Panc1 (cell line): ENCODE measurements around the gene SMIM5. TPM values are rescaled to one million over a fixed set of nuclear protein-coding genes. Genes with fewer than 3 reads are reported as not detected.

ENCODE experiments used
- ATAC-seq: fragments of 200-7000 bp; cut with Tn5 transposase; 2 replicates; pipeline ENCODE4 v1.9.1; 2020; ENCODE audit warnings: mild to moderate bottlenecking, moderate library complexity
- BruUV-seq: library from RNA; stranded (reverse); fragments of 400-500 nt; replicated peaks from 2 replicates; lab custom pipeline; 2021; lab: Mats Ljungman, UMichigan
- CTCF ChIA-PET: fragments of 300-600 bp; sonication (Branson Sonifier 250); formaldehyde crosslinking; loops from one replicate; lab custom pipeline; 2022; ENCODE audit warnings: antibody characterized with exemption; lab: Charles Lee
- POLR2A ChIA-PET: fragments of 300-600 bp; sonication (Branson Sonifier 250); formaldehyde crosslinking; loops from one replicate; lab custom pipeline; 2022; ENCODE audit warnings: antibody characterized with exemption; lab: Charles Lee
- DNase-seq: peaks from one replicate; pipeline ENCODE4 v3.0.0-alpha.2; 2010; ENCODE audit warnings: low read depth, low spot score
- H3K27ac ChIP-seq: 2 replicates; pipeline ENCODE4 v1.5.1; 2011; ENCODE audit warnings: mild to moderate bottlenecking, low read length, inconsistent platforms
- H3K27me3 ChIP-seq: fragments of 200-500 bp; sonication (Bioruptor generic); 2 replicates; pipeline ENCODE4 v1.6.0; 2014; ENCODE audit warnings: low read length, inconsistent platforms; ENCODE audit not compliant: control insufficient read depth, insufficient read depth
- H3K36me3 ChIP-seq: fragments of 200-500 bp; sonication (Bioruptor generic); 2 replicates; pipeline ENCODE4 v1.5.1; 2014; ENCODE audit warnings: inconsistent platforms, mild to moderate bottlenecking, low read length, moderate library complexity; ENCODE audit not compliant: control insufficient read depth, insufficient read depth
- H3K4me1 ChIP-seq: 2 replicates; pipeline ENCODE4 v1.5.1; 2011; ENCODE audit warnings: inconsistent platforms, mild to moderate bottlenecking, low read length, moderate library complexity; ENCODE audit not compliant: control insufficient read depth, insufficient read depth
- H3K4me3 ChIP-seq, 2 experiments: 2 replicates each; pipeline ENCODE4 v1.5.1; 2011 to 2012; ENCODE audit warnings: low read depth in 2 of 2, low read length in 2 of 2, mild to moderate bottlenecking in 2 of 2, inconsistent platforms in 1 of 2, moderate library complexity in 1 of 2
- H3K9me3 ChIP-seq: fragments of 200-500 bp; sonication (Bioruptor generic); 2 replicates; pipeline ENCODE4 v1.5.1; 2014; ENCODE audit warnings: low read depth, mild to moderate bottlenecking, inconsistent platforms, low read length, moderate library complexity; ENCODE audit not compliant: control insufficient read depth, insufficient read depth
- POLR2AphosphoS5 ChIP-seq: IDR thresholded peaks from 2 replicates; pipeline ENCODE4 v1.6.1; 2012; ENCODE audit warnings: mild to moderate bottlenecking, low read depth, low read length, moderate library complexity
- SIN3A ChIP-seq: IDR thresholded peaks from 2 replicates; pipeline ENCODE4 v1.6.1; 2012; ENCODE audit warnings: low read depth, mild to moderate bottlenecking, low read length, moderate library complexity, borderline replicate concordance; ENCODE audit not compliant: insufficient read depth
- TCF7L2 ChIP-seq: IDR thresholded peaks from 2 replicates; pipeline ENCODE4 v1.6.1; 2011; ENCODE audit warnings: mild to moderate bottlenecking, low read depth, low read length, inconsistent platforms
- in situ Hi-C: cut with HindIII; loops from 2 replicates; pipeline ENCODE4 v1.10.0; 2016; ENCODE audit warnings: low sequenced_read_pairs, low pct_unique_long_range_greater_than_20kb
- intact Hi-C: fragments of 100-400 bp; cut with micrococcal nuclease; formaldehyde crosslinking; loops from one replicate; pipeline ENCODE4 v1.10.0; 2022; ENCODE audit not compliant: unreplicated experiment
- total RNA-seq: library from RNA; stranded (reverse); gene quantifications from one replicate; pipeline ENCODE4 v1.2.1, GENCODE V29; 2021; ENCODE audit not compliant: unreplicated experiment
- TF ChIP-seq, protein P1 (sequence below), 2 experiments: IDR thresholded peaks; 2 replicates each; pipeline ENCODE4 v1.6.1; 2011 to 2012; ENCODE audit warnings: low read depth in 2 of 2, control low read depth in 1 of 2, low read length in 1 of 2, mild to moderate bottlenecking in 1 of 2, moderate library complexity in 1 of 2; ENCODE audit not compliant: insufficient read depth in 1 of 2
- TF ChIP-seq, protein P2 (sequence below): fragments of 450-650 bp; IDR thresholded peaks from 2 replicates; pipeline ENCODE4 v1.5.1; 2017; ENCODE audit warnings: mild to moderate bottlenecking

The SMIM5 gene
- total RNA-seq, 1 experiment from 2014 or later = 0.10 TPM

- Histone ChIP-seq H3K9me3 (no peaks in the 10 kb centered on the region), H3K36me3 (no peaks in the 10 kb centered on the region), H3K27me3 (no peaks in the 10 kb centered on the region), H3K4me1 (no peaks in the 10 kb centered on the region), H3K4me3 (no peak overlapping the region), H3K27ac (no peak overlapping the region)
- TF ChIP-seq SIN3A = no peak
- TF ChIP-seq, protein P1, sequence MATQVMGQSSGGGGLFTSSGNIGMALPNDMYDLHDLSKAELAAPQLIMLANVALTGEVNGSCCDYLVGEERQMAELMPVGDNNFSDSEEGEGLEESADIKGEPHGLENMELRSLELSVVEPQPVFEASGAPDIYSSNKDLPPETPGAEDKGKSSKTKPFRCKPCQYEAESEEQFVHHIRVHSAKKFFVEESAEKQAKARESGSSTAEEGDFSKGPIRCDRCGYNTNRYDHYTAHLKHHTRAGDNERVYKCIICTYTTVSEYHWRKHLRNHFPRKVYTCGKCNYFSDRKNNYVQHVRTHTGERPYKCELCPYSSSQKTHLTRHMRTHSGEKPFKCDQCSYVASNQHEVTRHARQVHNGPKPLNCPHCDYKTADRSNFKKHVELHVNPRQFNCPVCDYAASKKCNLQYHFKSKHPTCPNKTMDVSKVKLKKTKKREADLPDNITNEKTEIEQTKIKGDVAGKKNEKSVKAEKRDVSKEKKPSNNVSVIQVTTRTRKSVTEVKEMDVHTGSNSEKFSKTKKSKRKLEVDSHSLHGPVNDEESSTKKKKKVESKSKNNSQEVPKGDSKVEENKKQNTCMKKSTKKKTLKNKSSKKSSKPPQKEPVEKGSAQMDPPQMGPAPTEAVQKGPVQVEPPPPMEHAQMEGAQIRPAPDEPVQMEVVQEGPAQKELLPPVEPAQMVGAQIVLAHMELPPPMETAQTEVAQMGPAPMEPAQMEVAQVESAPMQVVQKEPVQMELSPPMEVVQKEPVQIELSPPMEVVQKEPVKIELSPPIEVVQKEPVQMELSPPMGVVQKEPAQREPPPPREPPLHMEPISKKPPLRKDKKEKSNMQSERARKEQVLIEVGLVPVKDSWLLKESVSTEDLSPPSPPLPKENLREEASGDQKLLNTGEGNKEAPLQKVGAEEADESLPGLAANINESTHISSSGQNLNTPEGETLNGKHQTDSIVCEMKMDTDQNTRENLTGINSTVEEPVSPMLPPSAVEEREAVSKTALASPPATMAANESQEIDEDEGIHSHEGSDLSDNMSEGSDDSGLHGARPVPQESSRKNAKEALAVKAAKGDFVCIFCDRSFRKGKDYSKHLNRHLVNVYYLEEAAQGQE (IDR thresholded peaks at IDR 0.05; ENCODE audit: insufficient read depth in 1 of 2, low read depth in 2 of 2, low read length in 1 of 2) = no peak
- TF ChIP-seq POLR2AphosphoS5 = no peak
- no peak for TF ChIP-seq TCF7L2
- TF ChIP-seq, protein P2, sequence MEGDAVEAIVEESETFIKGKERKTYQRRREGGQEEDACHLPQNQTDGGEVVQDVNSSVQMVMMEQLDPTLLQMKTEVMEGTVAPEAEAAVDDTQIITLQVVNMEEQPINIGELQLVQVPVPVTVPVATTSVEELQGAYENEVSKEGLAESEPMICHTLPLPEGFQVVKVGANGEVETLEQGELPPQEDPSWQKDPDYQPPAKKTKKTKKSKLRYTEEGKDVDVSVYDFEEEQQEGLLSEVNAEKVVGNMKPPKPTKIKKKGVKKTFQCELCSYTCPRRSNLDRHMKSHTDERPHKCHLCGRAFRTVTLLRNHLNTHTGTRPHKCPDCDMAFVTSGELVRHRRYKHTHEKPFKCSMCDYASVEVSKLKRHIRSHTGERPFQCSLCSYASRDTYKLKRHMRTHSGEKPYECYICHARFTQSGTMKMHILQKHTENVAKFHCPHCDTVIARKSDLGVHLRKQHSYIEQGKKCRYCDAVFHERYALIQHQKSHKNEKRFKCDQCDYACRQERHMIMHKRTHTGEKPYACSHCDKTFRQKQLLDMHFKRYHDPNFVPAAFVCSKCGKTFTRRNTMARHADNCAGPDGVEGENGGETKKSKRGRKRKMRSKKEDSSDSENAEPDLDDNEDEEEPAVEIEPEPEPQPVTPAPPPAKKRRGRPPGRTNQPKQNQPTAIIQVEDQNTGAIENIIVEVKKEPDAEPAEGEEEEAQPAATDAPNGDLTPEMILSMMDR = no peak
- in situ Hi-C loops (no loop called here), intact Hi-C loops (no loop called here)
- no peak for DNase-seq
- ATAC-seq = no peak
- CTCF ChIA-PET = no interaction called here
- BruUV-seq = TSS peak; percentile 61
- POLR2A ChIA-PET = no interaction called here
Measured at GRCh38 chr17:75605790-75606189, 27.4 kb upstream of the SMIM5 start.

GRCh38 chr17:75607086-75607485 is 26.1 kb upstream of the SMIM5 start:
- ATAC-seq (no peak), DNase-seq (no peak)
- BruUV-seq = no TSS peak
- TF ChIP-seq, protein P2 = no peak
- TF ChIP-seq TCF7L2 (no peak), SIN3A (no peak), POLR2AphosphoS5 (no peak)
- TF ChIP-seq, protein P1 (IDR thresholded peaks at IDR 0.05; ENCODE audit: insufficient read depth in 1 of 2, low read depth in 2 of 2, low read length in 1 of 2) = no peak
- ChIA-PET POLR2A (no interaction called here), CTCF (no interaction called here)
- intact Hi-C loops = no loop called here
- no peaks in the 10 kb centered on the region for H3K9me3 ChIP-seq
- no peak overlapping the region for H3K27ac ChIP-seq
- no peaks in the 10 kb centered on the region for H3K4me1 ChIP-seq
- in situ Hi-C loops = no loop called here
- no peaks in the 10 kb centered on the region for H3K27me3 ChIP-seq
- H3K4me3 ChIP-seq = no peak overlapping the region
- H3K36me3 ChIP-seq = no peaks in the 10 kb centered on the region
